IPS-18a (cell line): ENCODE measurements around the gene HEPACAM2.

Experiments used
- H3K27ac ChIP-seq: one replicate; pipeline ENCODE4 v1.5.1; 2013; ENCODE audit warnings: low read length
- H3K27me3 ChIP-seq: one replicate; pipeline ENCODE4 v1.6.1; 2013; ENCODE audit warnings: mild to moderate bottlenecking, low read length; ENCODE audit not compliant: control insufficient read depth, insufficient read depth
- H3K36me3 ChIP-seq: one replicate; pipeline ENCODE4 v1.6.1; 2013; ENCODE audit warnings: low read depth, low read length; ENCODE audit not compliant: control insufficient read depth
- H3K4me1 ChIP-seq: one replicate; pipeline ENCODE4 v1.6.1; 2013; ENCODE audit warnings: low read depth, low read length; ENCODE audit not compliant: control insufficient read depth
- H3K4me3 ChIP-seq: one replicate; pipeline ENCODE4 v1.5.1; 2013; ENCODE audit warnings: low read length
- H3K9ac ChIP-seq: one replicate; pipeline ENCODE4 v1.6.1; 2013; ENCODE audit warnings: mild to moderate bottlenecking, low read length, moderate library complexity
- H3K9me3 ChIP-seq: one replicate; pipeline ENCODE4 v1.6.1; 2013; ENCODE audit warnings: low read depth, low read length; ENCODE audit not compliant: control insufficient read depth

The HEPACAM2 gene

DNA sequence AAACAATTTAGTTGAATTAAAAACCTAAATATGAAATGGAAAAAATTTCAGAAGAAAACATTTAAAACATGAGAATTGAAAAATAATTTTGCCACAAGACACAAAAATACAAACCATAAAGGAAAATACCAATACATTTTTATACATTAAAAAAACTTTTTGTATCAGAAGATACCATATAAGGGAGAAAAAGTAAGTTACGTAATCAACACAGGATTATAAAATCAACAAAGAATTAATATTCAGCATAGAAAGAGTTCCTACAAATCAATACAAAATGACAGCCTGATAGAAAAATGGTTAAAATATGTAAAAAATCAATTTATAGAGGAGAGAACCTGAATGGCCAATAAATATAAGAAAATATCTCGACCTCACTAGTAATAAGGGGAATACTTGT, 61.5 kb downstream of the HEPACAM2 start:
- Histone ChIP-seq H3K4me3 (no peak overlapping the region), H3K36me3 (no peaks in the 10 kb centered on the region), H3K4me1 (no peaks in the 10 kb centered on the region), H3K27me3 (no peaks in the 10 kb centered on the region), H3K27ac (no peak overlapping the region), H3K9me3 (no peaks in the 10 kb centered on the region), H3K9ac (no peak overlapping the region)

DNA sequence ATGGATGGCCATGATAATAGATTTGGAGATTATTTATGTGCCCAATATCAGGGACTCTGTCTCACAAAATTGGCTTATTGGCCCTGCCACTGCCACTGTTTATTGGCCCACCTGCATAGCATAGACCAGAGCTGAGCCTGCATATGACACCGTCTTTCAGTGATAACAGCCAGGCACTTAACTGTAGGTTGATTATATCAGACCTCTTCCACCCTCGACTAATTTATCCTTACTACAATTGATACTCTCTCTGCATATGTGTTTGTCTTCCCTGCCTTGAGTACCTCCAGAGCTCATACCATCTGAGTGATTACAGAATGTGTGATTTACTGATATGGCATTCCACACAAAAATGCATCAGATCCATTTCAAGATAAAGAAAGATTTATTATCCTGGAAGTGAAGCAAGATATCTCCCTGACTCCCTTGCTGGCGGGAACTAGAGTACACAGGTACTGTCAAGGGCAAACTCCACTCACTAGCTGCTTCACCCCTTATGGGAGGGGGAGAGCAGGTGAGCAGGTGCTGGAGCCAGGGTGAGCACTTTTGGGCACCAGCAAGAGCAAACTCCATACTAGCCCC, 65.0 kb downstream of the HEPACAM2 start:
- Histone ChIP-seq H3K9me3 (no peaks in the 10 kb centered on the region), H3K27me3 (no peaks in the 10 kb centered on the region), H3K27ac (no peak overlapping the region), H3K4me1 (no peaks in the 10 kb centered on the region), H3K36me3 (no peaks in the 10 kb centered on the region), H3K9ac (no peak overlapping the region), H3K4me3 (no peak overlapping the region)

GRCh38 chr7:93160410-93160809, 65.9 kb downstream of the HEPACAM2 start:
- Histone ChIP-seq H3K9me3 (no peaks in the 10 kb centered on the region), H3K36me3 (no peaks in the 10 kb centered on the region), H3K27me3 (no peaks in the 10 kb centered on the region), H3K9ac (no peak overlapping the region), H3K27ac (no peak overlapping the region), H3K4me1 (no peaks in the 10 kb centered on the region), H3K4me3 (no peak overlapping the region)

DNA sequence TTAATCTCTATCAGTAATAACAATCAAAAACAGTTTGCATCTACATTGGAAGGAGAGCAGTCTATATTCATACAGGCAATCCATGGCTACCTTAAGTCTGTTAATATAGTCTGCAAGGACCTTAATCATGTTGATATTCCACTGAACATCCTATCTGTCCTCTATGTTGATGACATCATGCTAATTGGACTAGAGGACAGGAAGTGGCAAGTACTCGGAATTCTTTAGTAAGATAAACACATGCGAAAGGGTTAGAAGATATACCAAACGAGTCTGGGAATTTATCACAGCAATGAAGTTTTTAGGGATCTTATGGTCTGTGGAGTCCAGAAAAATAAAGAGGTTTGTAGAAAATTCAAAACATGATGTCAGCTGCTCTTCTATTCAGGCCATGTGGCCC, 66.8 kb downstream of the HEPACAM2 start:
- Histone ChIP-seq H3K4me1 (no peaks in the 10 kb centered on the region), H3K9me3 (no peaks in the 10 kb centered on the region), H3K36me3 (no peaks in the 10 kb centered on the region), H3K27me3 (no peaks in the 10 kb centered on the region), H3K9ac (no peak overlapping the region), H3K4me3 (no peak overlapping the region), H3K27ac (no peak overlapping the region)

DNA sequence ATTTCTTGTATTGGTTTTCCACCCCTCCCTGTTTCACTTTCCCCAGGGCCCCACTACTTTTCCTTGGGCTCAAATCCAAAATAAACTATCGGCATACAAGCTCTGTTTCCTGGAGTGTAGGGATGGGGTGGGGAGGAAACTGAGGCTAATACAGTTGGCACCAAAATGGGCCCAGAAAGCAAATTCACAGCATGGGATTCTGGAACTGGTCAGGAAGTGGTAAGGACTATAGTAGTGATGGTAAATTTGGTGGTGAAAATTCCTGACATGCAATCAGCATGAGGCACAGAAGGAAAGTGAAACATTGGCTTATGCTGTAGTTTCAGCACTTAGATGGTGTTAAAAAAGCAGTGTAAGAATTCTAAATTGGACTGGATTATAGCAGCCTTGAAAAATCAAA, 69.4 kb downstream of the HEPACAM2 start:
- Histone ChIP-seq H3K9ac (no peak overlapping the region), H3K36me3 (no peaks in the 10 kb centered on the region), H3K9me3 (no peaks in the 10 kb centered on the region), H3K4me3 (no peak overlapping the region), H3K4me1 (no peaks in the 10 kb centered on the region), H3K27me3 (no peaks in the 10 kb centered on the region), H3K27ac (no peak overlapping the region)

DNA sequence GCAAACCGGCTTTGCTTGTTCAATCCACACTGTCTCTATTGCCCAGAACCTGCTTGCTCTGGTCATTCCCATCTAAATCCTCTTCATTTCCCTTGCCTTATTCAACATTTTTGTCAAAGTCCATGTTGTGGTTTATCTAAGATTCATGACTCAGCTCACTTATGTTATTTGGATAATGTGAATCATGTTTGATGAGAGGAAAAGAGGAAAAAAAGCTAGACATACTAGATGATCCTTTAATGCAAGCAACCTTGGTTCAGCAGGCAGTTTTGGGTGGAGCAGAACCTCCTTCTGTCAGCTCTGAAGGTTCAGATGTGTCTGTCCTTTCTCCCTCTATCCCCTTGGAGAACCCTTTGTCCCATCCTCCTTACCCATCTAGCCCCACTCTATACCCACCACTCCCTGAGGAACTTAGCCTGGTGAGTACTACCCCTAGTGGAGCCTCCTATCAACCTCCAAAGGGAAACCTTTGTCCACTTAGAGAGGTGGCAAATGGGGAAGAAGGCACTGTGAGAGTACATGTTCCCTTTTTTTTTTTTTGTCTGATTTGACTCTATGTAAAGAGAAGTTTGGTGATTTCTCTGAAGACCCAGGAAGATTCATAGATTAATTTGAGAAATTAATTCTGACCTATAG, 76.0 kb downstream of the HEPACAM2 start:
- Histone ChIP-seq H3K9me3 (no peaks in the 10 kb centered on the region), H3K27ac (no peak overlapping the region), H3K4me3 (no peak overlapping the region), H3K27me3 (no peaks in the 10 kb centered on the region), H3K36me3 (no peaks in the 10 kb centered on the region), H3K4me1 (no peaks in the 10 kb centered on the region), H3K9ac (no peak overlapping the region)

GRCh38 chr7:93148727-93149126, 77.5 kb downstream of the HEPACAM2 start:
- no peak overlapping the region for H3K4me3 ChIP-seq
- H3K27ac ChIP-seq: no peak overlapping the region
- no peak overlapping the region for H3K9ac ChIP-seq

DNA sequence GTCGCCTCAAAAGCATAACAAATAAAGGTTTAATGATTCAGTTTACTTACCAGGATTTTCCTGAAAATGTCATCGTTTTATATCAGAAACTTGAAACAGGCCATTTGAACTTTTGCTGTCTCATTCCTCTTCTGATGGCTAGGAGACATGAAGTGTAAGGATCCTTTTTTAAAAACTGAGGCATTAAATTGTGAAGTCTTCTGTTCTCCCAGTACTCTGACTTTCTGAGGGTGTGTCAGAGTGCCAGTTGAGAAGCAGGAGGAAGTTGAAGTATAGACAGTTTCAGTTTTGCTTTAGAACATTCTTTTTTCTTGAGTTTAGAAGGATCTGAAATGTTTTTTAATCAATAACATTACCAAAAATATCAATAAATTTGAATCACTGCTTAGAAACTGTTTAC, 78.1 kb downstream of the HEPACAM2 start, which contains the start of gene SAMD9L:
Gene SAMD9L (minus strand): TSS at position 242 of the 400 bp plus-strand sequence. CDS start 12,414 bp downstream, outside the sequence.
- Histone ChIP-seq H3K27me3 (no peaks in the 10 kb centered on the region), H3K4me1 (no peaks in the 10 kb centered on the region), H3K36me3 (no peaks in the 10 kb centered on the region), H3K9me3 (no peaks in the 10 kb centered on the region), H3K9ac (no peak within 1 kb of the TSS), H3K27ac (no peak within 1 kb of the TSS), H3K4me3 (no peak within 1 kb of the TSS)

More at GRCh38 chr7:93148727-93149126, 77.5 kb downstream of the HEPACAM2 start:
- no peaks in the 10 kb centered on the region for H3K36me3 ChIP-seq
- no peaks in the 10 kb centered on the region for H3K27me3 ChIP-seq
- H3K9me3 ChIP-seq: no peaks in the 10 kb centered on the region
- no peaks in the 10 kb centered on the region for H3K4me1 ChIP-seq

DNA sequence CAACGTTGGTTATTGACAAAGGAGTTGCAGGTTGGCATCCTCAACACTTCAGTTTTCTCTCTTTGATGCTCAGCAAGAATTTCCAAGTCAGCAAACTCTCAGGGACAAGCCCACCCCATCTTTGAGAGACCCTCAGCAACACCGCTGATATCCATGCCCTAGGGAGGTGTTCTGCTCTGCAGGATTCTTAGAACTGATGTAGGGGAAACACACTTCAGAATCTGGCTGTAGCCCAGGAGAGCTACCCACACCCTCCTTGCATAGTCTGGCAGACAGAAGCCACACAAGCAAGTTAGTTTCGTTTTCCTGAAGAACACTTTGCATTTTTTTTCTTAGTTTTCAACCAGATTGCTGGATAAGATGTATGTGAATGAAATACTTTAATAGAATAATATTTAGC, 78.9 kb downstream of the HEPACAM2 start:
- Histone ChIP-seq H3K27me3 (no peaks in the 10 kb centered on the region), H3K9me3 (no peaks in the 10 kb centered on the region), H3K27ac (no peak overlapping the region), H3K4me3 (no peak overlapping the region), H3K4me1 (no peaks in the 10 kb centered on the region), H3K36me3 (no peaks in the 10 kb centered on the region), H3K9ac (no peak overlapping the region)

GRCh38 chr7:93146472-93147141, 79.7 kb downstream of the HEPACAM2 start:
- Histone ChIP-seq H3K36me3 (no peaks in the 10 kb centered on the region), H3K4me1 (no peaks in the 10 kb centered on the region), H3K4me3 (no peak overlapping the region), H3K27ac (peak overlapping the region; percentile 10), H3K9me3 (no peaks in the 10 kb centered on the region), H3K27me3 (no peaks in the 10 kb centered on the region), H3K9ac (no peak overlapping the region)

GRCh38 chr7:93146036-93146435, 80.2 kb downstream of the HEPACAM2 start:
- Histone ChIP-seq H3K36me3 (no peaks in the 10 kb centered on the region), H3K4me1 (no peaks in the 10 kb centered on the region), H3K27ac (no peak overlapping the region), H3K27me3 (no peaks in the 10 kb centered on the region), H3K9ac (no peak overlapping the region), H3K4me3 (no peak overlapping the region), H3K9me3 (no peaks in the 10 kb centered on the region)

- Histone ChIP-seq H3K4me3 (no peak overlapping the region), H3K27ac (no peak overlapping the region), H3K4me1 (no peaks in the 10 kb centered on the region), H3K9me3 (no peaks in the 10 kb centered on the region), H3K27me3 (no peaks in the 10 kb centered on the region), H3K36me3 (no peaks in the 10 kb centered on the region), H3K9ac (no peak overlapping the region)
Measured at GRCh38 chr7:93145354-93145753, 80.9 kb downstream of the HEPACAM2 start.
